HepG2 (cell line): Measurements from ENCODE around the gene SEPTIN12. TPM values are rescaled to one million over a fixed set of nuclear protein-coding genes. Genes with fewer than 3 reads are reported as not detected.
A peak's percentile ranks its signal among the peaks of the same experiment; 100 is the strongest.

Experiments
- ARID5B ChIP-seq: IDR thresholded peaks from 2 replicates; pipeline ENCODE4 v1.4.0; 2020; ENCODE audit warnings: mild to moderate bottlenecking, missing genetic modification reagents
- CCDC6 ChIP-seq: sonication (generic); formaldehyde crosslinking; IDR thresholded peaks from 2 replicates; pipeline ENCODE4 v1.8.1; 2022; ENCODE audit warnings: mild to moderate bottlenecking, missing genetic modification reagents, moderate library complexity
- CEBPB ChIP-seq: IDR thresholded peaks from 2 replicates; pipeline ENCODE4 v1.6.1; 2011; ENCODE audit warnings: low read depth, low read length, improper control_type of control experiment, borderline replicate concordance
- CEBPG ChIP-seq: IDR thresholded peaks from 2 replicates; pipeline ENCODE4 v1.6.1; 2016
- CREM ChIP-seq, 2 experiments: sonication (generic) in 1 of 2; formaldehyde crosslinking in 1 of 2; IDR thresholded peaks; 2 replicates each; pipeline versions ENCODE4 v1.4.0 to v1.6.1; 2016 to 2020; ENCODE audit warnings: antibody characterized with exemption in 1 of 2, mild to moderate bottlenecking in 1 of 2, missing genetic modification reagents in 1 of 2
- FOXP1 ChIP-seq, 2 experiments: fragments of 450-650 bp in 1 of 2; IDR thresholded peaks; 2 replicates each; pipeline ENCODE4 v1.6.1; 2017 to 2018; ENCODE audit warnings: antibody characterized with exemption in 1 of 2
- HDAC1 ChIP-seq: sonication (generic); formaldehyde crosslinking; IDR thresholded peaks from 2 replicates; pipeline ENCODE4 v1.5.1; 2020; ENCODE audit warnings: mild to moderate bottlenecking, missing genetic modification reagents
- IKZF5 ChIP-seq: IDR thresholded peaks from 2 replicates; pipeline ENCODE4 v1.6.1; 2018; ENCODE audit warnings: missing genetic modification reagents, mild to moderate bottlenecking, missing compliant biosample characterization
- NFAT5 ChIP-seq: sonication (generic); formaldehyde crosslinking; IDR thresholded peaks from 2 replicates; pipeline ENCODE4 v1.4.0; 2020; ENCODE audit warnings: missing genetic modification reagents
- NFYC ChIP-seq: IDR thresholded peaks from 2 replicates; pipeline ENCODE4 v1.6.1; 2016; ENCODE audit warnings: missing genetic modification reagents, missing compliant biosample characterization
- PCBP1 ChIP-seq: fragments of 200-400 bp; formaldehyde crosslinking; IDR thresholded peaks from 2 replicates; pipeline ENCODE4 v1.6.1; 2017; ENCODE audit warnings: mild to moderate bottlenecking, low read depth, low read length, borderline replicate concordance
- SMARCC2 ChIP-seq: fragments of 450-650 bp; IDR thresholded peaks from 2 replicates; pipeline ENCODE4 v1.6.1; 2017; ENCODE audit warnings: antibody characterized with exemption, mild to moderate bottlenecking
- SMC3 ChIP-seq: IDR thresholded peaks from 2 replicates; pipeline ENCODE4 v1.6.1; 2011; ENCODE audit warnings: low read length, improper control_type of control experiment
- ZBTB8A ChIP-seq: sonication (generic); formaldehyde crosslinking; IDR thresholded peaks from 2 replicates; pipeline ENCODE4 v1.4.0; 2020; ENCODE audit warnings: mild to moderate bottlenecking, low read depth, missing genetic modification reagents, borderline replicate concordance
- ZFP62 ChIP-seq: sonication (generic); formaldehyde crosslinking; IDR thresholded peaks from 2 replicates; pipeline ENCODE4 v1.4.0; 2020; ENCODE audit warnings: missing genetic modification reagents
- ZNF263 ChIP-seq: sonication (generic); formaldehyde crosslinking; IDR thresholded peaks from 2 replicates; pipeline ENCODE4 v1.4.0; 2020; ENCODE audit warnings: missing genetic modification reagents
- ZNF264 ChIP-seq: sonication (generic); formaldehyde crosslinking; IDR thresholded peaks from 2 replicates; pipeline ENCODE4 v1.4.0; 2020; ENCODE audit warnings: missing genetic modification reagents
- ZNF782 ChIP-seq: sonication (generic); formaldehyde crosslinking; IDR thresholded peaks from 2 replicates; pipeline ENCODE4 v1.4.0; 2020; ENCODE audit warnings: missing genetic modification reagents, mild to moderate bottlenecking, borderline replicate concordance
- ZNF883 ChIP-seq: sonication (generic); formaldehyde crosslinking; IDR thresholded peaks from 2 replicates; pipeline ENCODE4 v1.5.1; 2020; ENCODE audit warnings: mild to moderate bottlenecking, missing genetic modification reagents; ENCODE audit errors: not compliant biosample characterization
- ZSCAN22 ChIP-seq: sonication (generic); formaldehyde crosslinking; IDR thresholded peaks from 2 replicates; pipeline ENCODE4 v1.4.0; 2020; ENCODE audit warnings: mild to moderate bottlenecking, missing genetic modification reagents
- polyA plus RNA-seq, 8 experiments: library from polyadenylated mRNA; depleted of rRNA in 3 of 8; stranded (reverse) in 7 of 8; unstranded in 1 of 8; fragments of >200 nt; fragmentation: Illumina TruSeq in 4 of 8; extraction: Trizol in 4 of 8; gene quantifications; 2 replicates each; pipeline versions ENCODE4 v1.2.1 to v1.2.3, GENCODE V29; 2011 to 2016; ENCODE audit warnings: low read depth in 4 of 8, missing spikeins in 1 of 8, mixed read lengths in 1 of 8; ENCODE audit not compliant: insufficient read depth in 1 of 8
- total RNA-seq, 5 experiments: library from RNA; depleted of rRNA; stranded (reverse); fragments of >200 nt; fragmentation: Illumina TruSeq; extraction: Trizol; gene quantifications; 2 replicates each; pipeline ENCODE4 v1.2.3, GENCODE V29; 2016; ENCODE audit warnings: low read depth in 1 of 5

SEPTIN12 gene
- total and polyA plus RNA-seq, 2 of the 13 experiments (the other 11 are each of a cell fraction or from before 2014, with no cell fraction given), result 0.22 TPM; not detected in 1

GRCh38 chr16:4768549-4769305 is 19.4 kb downstream of the SEPTIN12 start (continued):
- TF ChIP-seq NFAT5 (no peak), ZFP62 (CRISPR knock-in tag) (no peak), ZNF782 (CRISPR knock-in tag) (0 out of 2 replicates have a peak, but pooled peaks have one; percentile 34), NFYC (CRISPR knock-in tag) (peak; percentile 57; the same call in 1 of the 2 replicates), ZNF883 (no peak), CEBPG (CRISPR knock-in tag) (0 out of 2 replicates have a peak, but pooled peaks have one; percentile 10), ZNF263 (0 out of 2 replicates have a peak, but pooled peaks have one; percentile 22), CREM (IDR thresholded peaks at IDR 0.05) (peak; percentile 86), CREM (CRISPR knock-in tag; IDR thresholded peaks at IDR 0.05) (no peak), CCDC6 (no peak), PCBP1 (peak; percentile 85; the same call in 1 of the 2 replicates), ARID5B (CRISPR knock-in tag) (0 out of 2 replicates have a peak, but pooled peaks have one; percentile 25), IKZF5 (peak; percentile 84), SMC3 (no peak), CEBPB (no peak), SMARCC2 (no peak), FOXP1 (IDR thresholded peaks at IDR 0.05) (no peak), FOXP1 (CRISPR knock-in tag; IDR thresholded peaks at IDR 0.05) (no peak), ZSCAN22 (CRISPR knock-in tag) (no peak), HDAC1 (CRISPR knock-in tag) (peak; percentile 77), ZBTB8A (no peak), ZNF264 (peak; percentile 56; the same call in 1 of the 2 replicates)
